ENCODE measurements around the gene STAC2.

Gene STAC2

DNA sequence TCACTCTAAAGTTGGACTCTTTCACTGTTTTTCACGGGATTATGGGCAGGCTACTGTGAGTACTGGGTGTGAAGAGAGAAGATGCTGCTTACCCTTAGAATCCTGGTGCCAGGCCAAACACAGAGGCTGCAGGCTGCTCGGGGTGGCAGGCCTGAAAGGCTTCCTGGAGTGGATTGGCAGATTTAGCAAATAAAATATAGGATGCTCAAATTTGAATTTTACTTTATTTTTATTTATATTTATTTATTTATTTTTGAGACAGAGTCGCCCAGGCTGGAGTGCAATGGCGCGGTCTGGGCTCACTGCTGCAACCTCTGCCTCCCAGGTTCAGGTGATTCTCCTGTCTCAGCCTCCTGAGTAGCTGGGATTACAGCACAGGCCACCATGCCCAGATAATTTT, 14.9 kb upstream of the STAC2 start:
- Histone ChIP-seq H2BK120ac (ENCODE audit: low read depth, low read length) (no peak overlapping the region), H3K27ac (replicated peaks; ENCODE audit: low read length) (no peak overlapping the region), H2BK5ac (ENCODE audit: low read length) (no peak overlapping the region), H2BK12ac (ENCODE audit: low read length) (no peak overlapping the region), H3K4me3 (ENCODE audit: low read length in 2 of 2) (no peak overlapping the region), H3K36me3 (replicated peaks in 1 of 2; ENCODE audit: control insufficient read depth in 2 of 2, insufficient read depth in 2 of 2, low read length in 2 of 2) (no peaks in the 10 kb centered on the region), H3K4me2 (ENCODE audit: insufficient read depth, low read length, poor library complexity, severe bottlenecking) (no peak overlapping the region), H3K27me3 (ENCODE audit: control insufficient read depth in 3 of 3, insufficient read depth in 3 of 3, low read depth in 1 of 3, low read length in 3 of 3) (peaks cover 0 to 12% (median 0%) of the 10 kb centered on the region in 3 experiments), H2AFZ (ENCODE audit: low read length) (no peak overlapping the region), H3K9me3 (replicated peaks in 1 of 2; ENCODE audit: control insufficient read depth in 2 of 2, insufficient read depth in 1 of 2, low read depth in 1 of 2, low read length in 2 of 2) (no peaks in the 10 kb centered on the region), H3K79me1 (ENCODE audit: low read depth, low read length) (peaks cover 3% of the 10 kb centered on the region), H3K23ac (ENCODE audit: low read depth, low read length, poor library complexity) (no peak overlapping the region), H3K14ac (ENCODE audit: low read length) (no peak overlapping the region), H3K4me1 (ENCODE audit: control insufficient read depth in 2 of 2, insufficient read depth in 1 of 2, low read depth in 1 of 2, low read length in 2 of 2) (peaks cover 0 to 2% of the 10 kb centered on the region in 2 donors), H2AK5ac (ENCODE audit: low read depth, low read length) (no peak overlapping the region), H2BK15ac (ENCODE audit: low read length) (no peak overlapping the region), H4K8ac (ENCODE audit: low read depth, low read length) (no peak overlapping the region), H3K4ac (ENCODE audit: low read length) (no peak overlapping the region), H3K9ac (ENCODE audit: low read depth, low read length, poor library complexity) (no peak overlapping the region), H3K18ac (ENCODE audit: low read length) (no peak overlapping the region), H4K91ac (ENCODE audit: low read depth, low read length, poor library complexity) (no peak overlapping the region)
- DNase-seq (ENCODE audit: low spot score) = no peak
- no CpG with 5 or more reads among the region's 5 CpGs for WGBS, 2 donors (ENCODE audit: extremely low coverage in 2 of 2, insufficient read length in 2 of 2, insufficient replicate concordance in 1 of 2)

DNA sequence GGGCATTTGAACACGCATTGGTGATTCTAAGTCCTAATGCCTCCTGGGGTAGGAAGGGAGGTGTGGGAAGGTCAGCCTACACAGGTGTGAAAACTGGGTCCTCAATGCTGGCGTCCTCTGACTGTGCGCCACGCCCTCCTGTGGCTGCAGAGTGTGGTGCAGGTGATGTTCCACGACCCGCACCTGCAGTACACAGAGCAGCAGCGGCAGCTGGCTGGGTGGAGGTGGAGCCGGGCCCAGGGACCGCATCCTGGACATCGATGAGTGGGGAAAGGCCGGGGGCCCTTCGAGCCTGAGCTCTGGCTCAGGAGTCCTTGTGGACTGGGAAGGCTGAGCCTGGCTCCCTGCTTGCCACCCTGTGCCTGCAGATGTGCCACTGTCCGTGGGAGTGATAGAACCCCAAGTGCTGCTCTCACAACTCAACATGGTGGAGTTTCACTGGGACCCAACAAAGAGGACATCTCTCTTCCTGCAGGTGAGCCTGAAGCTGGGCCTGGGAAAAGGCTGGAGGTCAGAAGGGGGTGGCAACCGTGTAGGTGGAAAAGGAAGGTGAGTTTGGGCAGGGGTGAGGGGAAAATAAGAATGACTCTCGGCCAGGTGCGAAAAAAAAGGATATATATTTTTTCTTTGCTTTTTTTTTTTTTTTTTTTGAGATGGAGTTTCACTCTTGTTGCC, 14.0 kb upstream of the STAC2 start:
- H3K36me3 ChIP-seq (replicated peaks in 1 of 2; ENCODE audit: control insufficient read depth in 2 of 2, insufficient read depth in 2 of 2, low read length in 2 of 2) = no peaks in the 10 kb centered on the region
- H2AK5ac ChIP-seq (ENCODE audit: low read depth, low read length) = no peak overlapping the region
- H4K91ac ChIP-seq (ENCODE audit: low read depth, low read length, poor library complexity) = no peak overlapping the region
- H3K79me1 ChIP-seq (ENCODE audit: low read depth, low read length) = peaks cover 3% of the 10 kb centered on the region
- H2BK15ac ChIP-seq (ENCODE audit: low read length) = no peak overlapping the region
- H3K27ac ChIP-seq (replicated peaks; ENCODE audit: low read length) = no peak overlapping the region
- no peak overlapping the region for H3K4me3 ChIP-seq (ENCODE audit: low read length in 2 of 2)
- H3K14ac ChIP-seq (ENCODE audit: low read length) = no peak overlapping the region
- no CpG with 5 or more reads among the region's 16 CpGs for WGBS, 2 donors (ENCODE audit: extremely low coverage in 2 of 2, insufficient read length in 2 of 2, insufficient replicate concordance in 1 of 2)
- DNase-seq (ENCODE audit: low spot score) = no peak
- H3K4me1 ChIP-seq (ENCODE audit: control insufficient read depth in 2 of 2, insufficient read depth in 1 of 2, low read depth in 1 of 2, low read length in 2 of 2) = peaks cover 0 to 2% of the 10 kb centered on the region in 2 donors
- H3K9me3 ChIP-seq (replicated peaks in 1 of 2; ENCODE audit: control insufficient read depth in 2 of 2, insufficient read depth in 1 of 2, low read depth in 1 of 2, low read length in 2 of 2) = no peaks in the 10 kb centered on the region
- peak overlapping the region; percentile 15 for H3K18ac ChIP-seq (ENCODE audit: low read length)
- H3K4ac ChIP-seq (ENCODE audit: low read length) = no peak overlapping the region
- H3K23ac ChIP-seq (ENCODE audit: low read depth, low read length, poor library complexity) = no peak overlapping the region
- no peak overlapping the region for H3K9ac ChIP-seq (ENCODE audit: low read depth, low read length, poor library complexity)
- H2AFZ ChIP-seq (ENCODE audit: low read length) = no peak overlapping the region
- no peak overlapping the region for H2BK12ac ChIP-seq (ENCODE audit: low read length)
- no peak overlapping the region for H2BK120ac ChIP-seq (ENCODE audit: low read depth, low read length)
- peaks cover 0 to 12% (median 0%) of the 10 kb centered on the region in 3 experiments for H3K27me3 ChIP-seq (ENCODE audit: control insufficient read depth in 3 of 3, insufficient read depth in 3 of 3, low read depth in 1 of 3, low read length in 3 of 3)
- H4K8ac ChIP-seq (ENCODE audit: low read depth, low read length) = no peak overlapping the region
- H2BK5ac ChIP-seq (ENCODE audit: low read length) = no peak overlapping the region
- no peak overlapping the region for H3K4me2 ChIP-seq (ENCODE audit: insufficient read depth, low read length, poor library complexity, severe bottlenecking)

DNA sequence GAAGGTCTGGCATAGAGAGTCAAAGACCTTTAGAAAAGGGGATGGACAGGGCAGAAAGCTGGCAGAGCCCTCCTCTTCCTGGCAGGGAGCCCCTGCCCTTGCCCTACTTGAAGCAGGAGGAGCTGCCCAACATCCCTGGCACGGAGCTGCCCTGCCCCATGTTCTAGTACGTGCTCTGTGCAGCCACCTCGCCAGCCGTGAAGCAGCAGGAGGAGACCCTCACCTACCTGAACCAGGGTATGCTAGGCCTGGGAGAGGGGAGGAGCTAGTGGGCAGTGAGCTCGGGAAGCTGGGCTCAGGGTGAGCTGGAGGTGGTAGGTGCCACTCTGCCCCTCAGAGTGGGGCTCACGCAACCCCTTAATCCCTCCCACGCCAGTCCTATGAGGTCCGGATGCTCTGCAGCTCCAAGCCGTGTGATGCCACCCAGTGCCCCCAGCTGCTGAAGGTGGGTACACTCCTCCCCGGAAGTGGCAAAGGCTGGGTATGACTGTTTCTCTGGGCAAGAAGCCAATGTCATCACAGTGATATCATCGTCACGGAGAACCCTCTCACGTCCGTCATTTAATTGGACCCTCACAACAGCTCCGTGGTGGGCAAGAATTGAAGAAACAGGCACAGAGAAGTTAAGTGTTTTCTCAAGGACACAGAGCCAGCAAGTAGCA, 12.7 kb upstream of the STAC2 start:
- no peak overlapping the region for H4K91ac ChIP-seq (ENCODE audit: low read depth, low read length, poor library complexity)
- peak overlapping the region; percentile 94 for H3K14ac ChIP-seq (ENCODE audit: low read length)
- H2BK5ac ChIP-seq (ENCODE audit: low read length) = peak overlapping the region; percentile 39
- peak overlapping the region; percentile 84 for H2BK12ac ChIP-seq (ENCODE audit: low read length)
- no peak overlapping the region for H4K8ac ChIP-seq (ENCODE audit: low read depth, low read length)
- peak overlapping the region; percentile 94 for H2BK120ac ChIP-seq (ENCODE audit: low read depth, low read length)
- no peaks in the 10 kb centered on the region for H3K4me1 ChIP-seq (ENCODE audit: control insufficient read depth in 2 of 2, insufficient read depth in 1 of 2, low read depth in 1 of 2, low read length in 2 of 2)
- H3K4me2 ChIP-seq (ENCODE audit: insufficient read depth, low read length, poor library complexity, severe bottlenecking) = no peak overlapping the region
- no peak for DNase-seq (ENCODE audit: low spot score)
- no peak overlapping the region for H2AFZ ChIP-seq (ENCODE audit: low read length)
- H3K36me3 ChIP-seq (replicated peaks in 1 of 2; ENCODE audit: control insufficient read depth in 2 of 2, insufficient read depth in 2 of 2, low read length in 2 of 2) = no peaks in the 10 kb centered on the region
- peak overlapping the region; percentile 94 for H2AK5ac ChIP-seq (ENCODE audit: low read depth, low read length)
- WGBS, 2 donors (ENCODE audit: extremely low coverage in 2 of 2, insufficient read length in 2 of 2, insufficient replicate concordance in 1 of 2) = no CpG with 5 or more reads among the region's 15 CpGs
- no peak overlapping the region for H3K27ac ChIP-seq (replicated peaks; ENCODE audit: low read length)
- H3K4me3 ChIP-seq (ENCODE audit: low read length in 2 of 2) = no peak overlapping the region
- H2BK15ac ChIP-seq (ENCODE audit: low read length) = peak overlapping the region; percentile 83
- H3K27me3 ChIP-seq (ENCODE audit: control insufficient read depth in 3 of 3, insufficient read depth in 3 of 3, low read depth in 1 of 3, low read length in 3 of 3) = peaks cover 0 to 12% (median 0%) of the 10 kb centered on the region in 3 experiments
- H3K18ac ChIP-seq (ENCODE audit: low read length) = peak overlapping the region; percentile 64
- H3K9me3 ChIP-seq (replicated peaks in 1 of 2; ENCODE audit: control insufficient read depth in 2 of 2, insufficient read depth in 1 of 2, low read depth in 1 of 2, low read length in 2 of 2) = no peaks in the 10 kb centered on the region
- H3K79me1 ChIP-seq (ENCODE audit: low read depth, low read length) = peaks cover 3% of the 10 kb centered on the region
- H3K23ac ChIP-seq (ENCODE audit: low read depth, low read length, poor library complexity) = peak overlapping the region; percentile 93
- no peak overlapping the region for H3K9ac ChIP-seq (ENCODE audit: low read depth, low read length, poor library complexity)
- H3K4ac ChIP-seq (ENCODE audit: low read length) = no peak overlapping the region

DNA sequence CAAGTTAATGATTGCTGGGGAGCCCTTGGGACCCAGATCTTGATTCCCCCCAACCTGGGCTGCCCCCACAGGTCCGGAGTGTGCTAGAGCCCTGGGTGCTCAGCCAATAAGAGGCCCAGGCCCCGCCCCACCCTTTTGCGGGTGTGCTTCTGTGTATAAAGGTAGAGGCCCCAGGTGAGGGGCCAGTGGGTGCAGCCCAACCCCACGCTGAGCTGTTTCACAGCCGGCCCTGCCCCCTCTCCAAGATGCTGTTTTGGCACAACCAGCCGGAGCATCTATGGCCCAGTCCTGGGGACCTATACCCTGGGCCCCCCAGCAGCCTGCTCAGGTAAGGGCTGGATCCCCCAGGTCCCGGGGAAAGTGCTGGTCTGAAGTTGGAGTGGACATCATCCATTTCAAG, 11.8 kb upstream of the STAC2 start:
- Histone ChIP-seq H4K91ac (ENCODE audit: low read depth, low read length, poor library complexity) (no peak overlapping the region), H3K4ac (ENCODE audit: low read length) (no peak overlapping the region), H3K4me2 (ENCODE audit: insufficient read depth, low read length, poor library complexity, severe bottlenecking) (no peak overlapping the region), H4K8ac (ENCODE audit: low read depth, low read length) (no peak overlapping the region), H3K4me3 (ENCODE audit: low read length in 2 of 2) (no peak overlapping the region), H2BK5ac (ENCODE audit: low read length) (no peak overlapping the region), H3K27me3 (ENCODE audit: control insufficient read depth in 3 of 3, insufficient read depth in 3 of 3, low read depth in 1 of 3, low read length in 3 of 3) (peaks cover 0 to 12% (median 0%) of the 10 kb centered on the region in 3 experiments), H2BK120ac (ENCODE audit: low read depth, low read length) (no peak overlapping the region), H3K27ac (replicated peaks; ENCODE audit: low read length) (no peak overlapping the region), H2AFZ (ENCODE audit: low read length) (no peak overlapping the region), H3K23ac (ENCODE audit: low read depth, low read length, poor library complexity) (no peak overlapping the region), H3K9me3 (replicated peaks in 1 of 2; ENCODE audit: control insufficient read depth in 2 of 2, insufficient read depth in 1 of 2, low read depth in 1 of 2, low read length in 2 of 2) (no peaks in the 10 kb centered on the region), H3K36me3 (replicated peaks in 1 of 2; ENCODE audit: control insufficient read depth in 2 of 2, insufficient read depth in 2 of 2, low read length in 2 of 2) (no peaks in the 10 kb centered on the region), H3K9ac (ENCODE audit: low read depth, low read length, poor library complexity) (no peak overlapping the region), H3K4me1 (ENCODE audit: control insufficient read depth in 2 of 2, insufficient read depth in 1 of 2, low read depth in 1 of 2, low read length in 2 of 2) (no peaks in the 10 kb centered on the region), H3K79me1 (ENCODE audit: low read depth, low read length) (peaks cover 3% of the 10 kb centered on the region), H3K14ac (ENCODE audit: low read length) (no peak overlapping the region), H2BK12ac (ENCODE audit: low read length) (no peak overlapping the region), H2AK5ac (ENCODE audit: low read depth, low read length) (peak overlapping the region; percentile 35), H3K18ac (ENCODE audit: low read length) (no peak overlapping the region), H2BK15ac (ENCODE audit: low read length) (peak overlapping the region; percentile 26)
- WGBS, 2 donors (ENCODE audit: extremely low coverage in 2 of 2, insufficient read length in 2 of 2, insufficient replicate concordance in 1 of 2) = no CpG with 5 or more reads among the region's 7 CpGs
- no peak for DNase-seq (ENCODE audit: low spot score)

Measured in neuronal stem cell (in vitro differentiated cells).